Kidney (tissue), 14 donors: ENCODE results near the gene SLC23A2. TPM values are rescaled to one million over a fixed set of nuclear protein-coding genes. Genes with fewer than 3 reads are reported as not detected.
A peak's percentile ranks its signal among the peaks of the same experiment; 100 is the strongest.

ENCODE experiments used
- DNase-seq, 5 donors: peaks; one replicate each; pipeline ENCODE4 v3.0.0-alpha.2; 2013 to 2020
- FAIRE-seq: peaks from 2 replicates; lab custom pipeline; 2012; peaks lifted over from hg19 to GRCh38; lab: Jason Lieb, UNC
- H3K27ac ChIP-seq, 2 donors: one replicate each; pipeline ENCODE4 v1.7.0; 2013; ENCODE audit warnings: low read depth in 2 of 2, low read length in 2 of 2, inconsistent platforms in 1 of 2
- H3K27me3 ChIP-seq: one replicate; pipeline ENCODE4 v1.7.1; 2013; ENCODE audit warnings: low read length, inconsistent platforms; ENCODE audit not compliant: control insufficient read depth, insufficient read depth
- H3K36me3 ChIP-seq, 3 donors: one replicate each; pipeline versions ENCODE4 v1.7.0 to v1.7.1; 2013; ENCODE audit warnings: low read length in 3 of 3, control low read depth in 1 of 3, inconsistent platforms in 1 of 3; ENCODE audit not compliant: insufficient read depth in 3 of 3, control insufficient read depth in 2 of 3
- H3K4me1 ChIP-seq, 3 donors: one replicate each; pipeline versions ENCODE4 v1.7.0 to v1.7.1; 2013; ENCODE audit warnings: low read length in 3 of 3, inconsistent platforms in 1 of 3, low read depth in 1 of 3; ENCODE audit not compliant: control insufficient read depth in 2 of 3, insufficient read depth in 2 of 3
- H3K4me3 ChIP-seq, 3 donors: one replicate each; pipeline versions ENCODE4 v1.7.0 to v1.8.1; 2013; ENCODE audit warnings: low read length in 3 of 3, control low read depth in 1 of 3, inconsistent platforms in 1 of 3
- H3K9ac ChIP-seq, 3 donors: one replicate each; pipeline versions ENCODE4 v1.7.0 to v1.7.1; 2013; ENCODE audit warnings: low read length in 3 of 3, control low read depth in 1 of 3, inconsistent platforms in 1 of 3
- H3K9me3 ChIP-seq, 3 donors: one replicate each; pipeline versions ENCODE4 v1.7.0 to v1.7.1; 2013; ENCODE audit warnings: low read length in 3 of 3, control low read depth in 1 of 3, inconsistent platforms in 1 of 3; ENCODE audit not compliant: control insufficient read depth in 2 of 3, insufficient read depth in 1 of 3
- intact Hi-C: fragments of 100-400 bp; cut with DNase I; formaldehyde crosslinking; loops from one replicate; pipeline ENCODE4 v1.11.1; 2022
- polyA plus RNA-seq: library from polyadenylated mRNA; stranded (reverse); fragments of 350-450 nt; fragmentation: Illumina TruSeq; extraction: RNeasy Lipid Tissue Mini Kit (QIAGEN cat#74804); gene quantifications from one replicate; pipeline ENCODE4 v1.2.3, GENCODE V29; 2014; ENCODE audit warnings: low read depth, low replicate concordance; ENCODE audit not compliant: insufficient read depth
- total RNA-seq: library from RNA; stranded (reverse); fragmentation: NEBNext Ultra II Directional; extraction: Animal tissue kit (Norgen Biotek cat#: 25700); gene quantifications from one replicate; pipeline ENCODE4 v1.2.1, GENCODE V29; 2021
- TF ChIP-seq, protein P1 (sequence below): IDR thresholded peaks from 3 replicates; pipeline ENCODE4 v1.5.1; 2012; ENCODE audit warnings: mild to moderate bottlenecking, moderate library complexity, borderline replicate concordance; ENCODE audit not compliant: insufficient read depth; ENCODE audit errors: extremely low read depth
- donor health status: control.
- donor health status: control.
- donor health status: control.
- donor health status: control.
- donor health status: control.
- donor health status: DM: yes; HTN: yes; CAD: no.
- donor health status: Normal renal cell carcinoma (clear cell type).

The SLC23A2 gene
- total and polyA plus RNA-seq, 2 donors from 2014 or later = 4.8 to 20.5 TPM

DNA sequence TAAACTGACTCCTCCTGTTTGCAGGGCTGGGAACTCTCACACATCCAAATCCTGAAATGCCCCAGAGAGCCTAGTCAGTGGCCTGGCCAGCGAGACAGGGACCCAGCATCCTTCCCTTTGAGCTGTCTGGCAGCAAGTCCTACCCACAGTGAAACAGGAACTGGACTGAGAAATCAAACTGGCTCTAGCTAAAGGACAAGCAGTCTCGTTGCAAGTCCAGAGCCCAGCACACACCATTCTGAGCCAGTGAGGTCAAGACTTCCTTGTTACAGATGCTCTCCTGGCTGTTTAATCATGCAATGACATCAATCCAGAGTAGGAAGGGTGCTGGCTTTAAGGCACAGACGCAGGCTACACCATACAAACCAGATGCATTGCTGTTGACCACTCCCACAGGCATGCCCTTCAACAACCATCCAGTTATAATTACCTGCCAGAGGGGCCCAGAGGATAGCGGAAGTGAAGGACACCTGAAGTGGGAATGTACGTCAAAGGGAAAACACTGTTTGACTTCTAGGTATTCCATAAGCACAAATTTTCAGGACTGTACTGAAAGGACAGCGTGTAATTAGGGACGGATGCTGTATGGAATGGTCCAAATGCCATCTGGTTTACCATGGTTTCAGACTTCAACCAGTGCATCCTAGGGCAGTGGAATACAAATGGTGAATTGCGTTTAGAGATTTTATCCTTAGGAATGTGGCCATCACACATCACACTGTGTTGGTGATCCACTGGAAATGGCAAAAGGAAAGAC is 114.4 kb downstream of the SLC23A2 start:
- Histone ChIP-seq H3K27ac (no peak overlapping the region), H3K4me3 (no peak overlapping the region), H3K27me3 (no peaks in the 10 kb centered on the region), H3K4me1 (no peaks in the 10 kb centered on the region), H3K9me3 (no peaks in the 10 kb centered on the region), H3K9ac (no peak overlapping the region), H3K36me3 (no peaks in the 10 kb centered on the region)
- intact Hi-C loops = no loop called here
- DNase-seq (no peak), FAIRE-seq (no peak)
- TF ChIP-seq, protein P1, sequence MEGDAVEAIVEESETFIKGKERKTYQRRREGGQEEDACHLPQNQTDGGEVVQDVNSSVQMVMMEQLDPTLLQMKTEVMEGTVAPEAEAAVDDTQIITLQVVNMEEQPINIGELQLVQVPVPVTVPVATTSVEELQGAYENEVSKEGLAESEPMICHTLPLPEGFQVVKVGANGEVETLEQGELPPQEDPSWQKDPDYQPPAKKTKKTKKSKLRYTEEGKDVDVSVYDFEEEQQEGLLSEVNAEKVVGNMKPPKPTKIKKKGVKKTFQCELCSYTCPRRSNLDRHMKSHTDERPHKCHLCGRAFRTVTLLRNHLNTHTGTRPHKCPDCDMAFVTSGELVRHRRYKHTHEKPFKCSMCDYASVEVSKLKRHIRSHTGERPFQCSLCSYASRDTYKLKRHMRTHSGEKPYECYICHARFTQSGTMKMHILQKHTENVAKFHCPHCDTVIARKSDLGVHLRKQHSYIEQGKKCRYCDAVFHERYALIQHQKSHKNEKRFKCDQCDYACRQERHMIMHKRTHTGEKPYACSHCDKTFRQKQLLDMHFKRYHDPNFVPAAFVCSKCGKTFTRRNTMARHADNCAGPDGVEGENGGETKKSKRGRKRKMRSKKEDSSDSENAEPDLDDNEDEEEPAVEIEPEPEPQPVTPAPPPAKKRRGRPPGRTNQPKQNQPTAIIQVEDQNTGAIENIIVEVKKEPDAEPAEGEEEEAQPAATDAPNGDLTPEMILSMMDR = no peak

DNA sequence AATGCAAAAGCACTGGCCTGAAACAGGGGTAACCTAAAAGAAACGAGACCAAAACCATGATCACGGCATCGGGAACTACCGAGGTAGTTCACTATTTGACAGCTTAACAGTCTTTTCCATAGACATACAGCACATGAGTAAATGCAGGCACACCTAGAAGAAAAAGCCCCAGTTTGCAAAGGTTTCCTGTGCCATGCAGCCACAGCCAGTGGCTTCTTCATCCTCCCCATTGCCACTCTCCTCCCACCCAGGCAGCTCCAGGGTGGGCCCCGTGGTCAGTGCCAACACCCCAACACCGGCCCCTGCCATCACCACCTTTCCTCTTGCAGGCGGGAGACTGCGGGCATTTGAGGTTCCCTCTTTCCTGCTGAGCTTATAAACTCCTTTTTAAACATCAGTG is 115.4 kb downstream of the SLC23A2 start:
- H3K4me3 ChIP-seq = no peak overlapping the region
- FAIRE-seq (no peak), DNase-seq (no peak)
- TF ChIP-seq, protein P1 = no peak
- no peaks in the 10 kb centered on the region for H3K36me3 ChIP-seq
- no peaks in the 10 kb centered on the region for H3K27me3 ChIP-seq
- no peaks in the 10 kb centered on the region for H3K9me3 ChIP-seq
- H3K9ac ChIP-seq = no peak overlapping the region
- intact Hi-C loops = no loop called here
- H3K4me1 ChIP-seq = no peaks in the 10 kb centered on the region
- H3K27ac ChIP-seq = no peak overlapping the region

DNA sequence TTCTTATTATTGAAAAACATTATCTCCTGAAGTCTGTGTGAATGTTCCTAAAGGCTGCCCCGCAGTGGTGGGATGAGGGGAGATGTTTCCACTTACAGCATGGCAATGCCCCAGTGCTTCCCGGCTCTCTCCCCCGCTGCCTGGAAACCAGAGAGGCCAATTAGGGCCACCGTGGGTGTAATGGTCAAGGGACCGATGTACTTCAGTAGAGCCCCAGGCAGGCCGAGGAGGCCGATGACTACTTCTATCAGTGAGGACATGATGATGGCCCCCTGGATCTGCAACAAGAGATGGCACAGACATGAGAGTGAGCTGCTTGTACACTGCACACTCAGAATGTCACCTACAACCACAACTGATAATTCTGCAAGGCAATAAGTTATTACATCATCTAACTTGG is 117.8 kb downstream of the SLC23A2 start:
- no peak for FAIRE-seq
- Histone ChIP-seq H3K9me3 (no peaks in the 10 kb centered on the region), H3K27ac (no peak overlapping the region), H3K36me3 (no peaks in the 10 kb centered on the region), H3K27me3 (no peaks in the 10 kb centered on the region), H3K4me3 (no peak overlapping the region), H3K9ac (no peak overlapping the region), H3K4me1 (no peaks in the 10 kb centered on the region)
- intact Hi-C loops = no loop called here
- peak in 3 of 5 donors; percentile 35 to 62 (median 59) for DNase-seq
- TF ChIP-seq, protein P1 = no peak
